Fibroblast of the aortic adventitia (primary cell): Measurements from ENCODE around the gene CABLES2. TPM values are rescaled to one million over a fixed set of nuclear protein-coding genes. Genes with fewer than 3 reads are reported as not detected.

Experiments
- DNase-seq: peaks from one replicate; pipeline ENCODE4 v3.0.0-alpha.2; 2010; ENCODE audit warnings: low read depth
- H3K4me3 ChIP-seq: 2 replicates; pipeline ENCODE4 v1.5.1; 2011; ENCODE audit warnings: low read depth, mild to moderate bottlenecking, control low read depth, low read length, moderate library complexity
- CTCF ChIP-seq: IDR thresholded peaks from 2 replicates; pipeline ENCODE4 v1.5.1; 2011; ENCODE audit warnings: mild to moderate bottlenecking, low read length, control low read depth, inconsistent platforms; ENCODE audit not compliant: insufficient read depth
- total RNA-seq: library from RNA; depleted of rRNA; stranded (reverse); fragments of >200 nt; gene quantifications from 2 replicates; pipeline ENCODE4 v1.2.3, GENCODE V29; 2012; ENCODE audit warnings: low replicate concordance

The CABLES2 gene
- total RNA-seq, 1 donor = 4.3 TPM

- no peak for DNase-seq
- no peak overlapping the region for H3K4me3 ChIP-seq
- TF ChIP-seq CTCF = no peak
Observed at GRCh38 chr20:62339647-62340062, 67.4 kb downstream of the CABLES2 start.

Other genes starting within 250 kb of the CABLES2 start
- 15.3 and 18.7 TPM in 2 replicates for gene MTG2, start 224.3 kb downstream of the CABLES2 start, total RNA-seq
- gene HRH3, start 187.0 kb downstream of the CABLES2 start, total RNA-seq = not detected in 2 replicates
- 21.1 and 31.6 TPM in 2 replicates for gene OSBPL2, start 168.8 kb downstream of the CABLES2 start, total RNA-seq
- 73.8 and 81.3 TPM in 2 replicates for gene ADRM1, start 104.3 kb downstream of the CABLES2 start, total RNA-seq
- 5.6 and 11.1 TPM in 2 replicates for gene LAMA5, start 40.0 kb downstream of the CABLES2 start, total RNA-seq
- gene RPS21, start 20.2 kb downstream of the CABLES2 start, total RNA-seq = 754 and 1,887 TPM in 2 replicates
- not detected in 2 replicates for gene RBBP8NL, start 20.3 kb upstream of the CABLES2 start, total RNA-seq
- 0.08 TPM in 1 of 2 replicates, not detected in the other for gene GATA5, start 68.7 kb upstream of the CABLES2 start, total RNA-seq
- gene SLCO4A1, start 235.2 kb upstream of the CABLES2 start, total RNA-seq = 0.72 and 0.90 TPM in 2 replicates